Fibroblast of skin of left biceps (primary cell): ENCODE results near the gene OR7A5.
"Not testable (repeated sequence)": the region's sequence is repeated elsewhere in the genome, so short reads cannot be mapped to it uniquely, and the experiment has no call there.

ENCODE experiments used
- DNase-seq, 2 experiments: peaks; one replicate each; pipeline ENCODE4 v3.0.0-alpha.2; 2013; ENCODE audit warnings: low read depth in 2 of 2

OR7A5 gene

DNA sequence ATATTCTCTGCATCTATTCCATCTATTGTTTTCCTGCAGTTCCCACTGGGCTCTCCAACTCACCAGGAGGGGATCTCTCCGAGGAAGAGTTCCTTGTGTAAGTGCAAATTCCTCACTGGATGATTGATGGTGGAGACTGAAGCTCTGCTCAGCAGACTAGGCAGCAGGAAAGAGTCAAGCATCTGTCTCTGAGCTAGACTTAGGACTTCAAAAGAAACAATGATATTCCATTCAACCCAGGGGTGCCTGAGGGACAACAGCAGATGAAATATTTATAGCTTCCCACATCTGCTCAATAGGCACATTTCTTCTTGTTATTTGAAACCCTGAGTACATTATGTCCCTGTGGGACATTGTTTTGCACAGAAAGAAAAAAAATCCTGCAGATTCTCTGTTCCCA is at the start of gene OR7A5, which contains the start of gene OR7C1:
TSS of gene OR7A5 (minus strand) at position 175 of the 400 bp plus-strand sequence. CDS start 6,944 bp downstream, outside the sequence.
TSS of gene OR7C1 (minus strand) at position 175 of the 400 bp plus-strand sequence. CDS start 35,049 bp downstream, outside the sequence.
- DNase-seq = no peak

DNA sequence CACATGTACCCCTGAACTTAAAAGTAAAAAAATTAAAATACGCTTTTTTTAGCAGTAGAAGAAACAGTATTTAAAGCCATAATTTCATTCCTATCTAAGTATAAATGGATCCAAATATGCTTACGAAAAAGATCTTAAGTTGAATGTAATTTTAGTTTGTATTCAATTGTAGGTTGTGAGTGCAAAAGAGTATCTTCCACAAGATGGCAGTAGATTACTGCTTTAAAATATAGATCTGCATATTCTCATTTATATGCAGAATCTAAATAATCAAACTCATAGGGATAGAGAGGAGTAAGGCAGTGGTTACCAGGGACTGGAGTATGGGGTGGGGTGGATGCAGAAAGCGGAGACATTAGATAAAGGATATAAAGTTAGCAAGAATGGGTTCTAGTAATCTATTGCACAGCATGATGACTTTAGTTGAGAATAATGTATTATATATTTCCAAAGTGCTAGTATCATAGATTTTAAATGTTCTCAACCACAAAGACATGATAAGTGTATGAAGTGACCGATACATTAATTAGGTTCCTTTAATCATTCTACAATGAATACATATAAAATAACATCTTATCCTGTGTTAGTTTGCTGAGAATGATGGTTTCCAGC is 36.7 kb upstream of the OR7A5 start:
- no peak for DNase-seq

DNA sequence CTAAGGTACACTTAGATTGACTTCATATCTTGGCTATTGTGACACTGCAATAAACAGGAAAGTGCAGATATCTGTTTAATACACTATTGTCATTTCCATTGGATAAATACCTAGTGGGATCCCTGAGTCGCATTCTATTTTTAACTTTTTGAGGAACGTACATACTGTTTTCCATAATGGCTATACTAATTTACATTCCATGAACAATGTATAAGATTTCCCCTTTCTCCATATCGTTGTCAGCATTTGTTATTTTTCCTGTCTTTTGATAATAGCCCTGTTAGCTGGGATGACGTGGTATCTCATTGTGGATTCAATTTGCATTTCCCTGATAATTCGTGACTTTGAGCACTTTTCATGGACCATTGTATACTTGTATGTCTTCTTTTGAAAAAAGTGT is 33.5 kb upstream of the OR7A5 start:
- DNase-seq = no peak

DNA sequence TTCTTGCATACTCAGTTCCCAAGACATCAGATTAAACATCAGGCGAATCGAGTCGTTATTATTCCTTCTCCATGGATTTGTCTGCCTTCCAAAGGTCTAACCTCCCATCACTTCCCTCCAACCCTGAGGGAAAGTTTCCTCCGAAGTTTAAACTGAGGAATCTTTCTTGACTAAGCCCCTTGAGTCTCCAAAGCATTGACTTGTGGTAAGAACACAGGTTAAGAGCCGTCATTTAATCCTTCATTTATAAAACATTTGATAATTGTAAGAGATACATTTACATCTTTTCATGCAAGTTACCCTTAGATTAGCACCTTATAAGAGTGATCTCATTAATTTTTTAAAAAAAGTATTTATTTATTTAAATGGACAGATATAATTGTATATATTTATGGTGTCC is 13.8 kb upstream of the OR7A5 start, which contains the start of gene OR7A10:
TSS of gene OR7A10 (minus strand) at position 101 of the 400 bp plus-strand sequence. CDS start 7,045 bp downstream, outside the sequence.
- no peak for DNase-seq

DNA sequence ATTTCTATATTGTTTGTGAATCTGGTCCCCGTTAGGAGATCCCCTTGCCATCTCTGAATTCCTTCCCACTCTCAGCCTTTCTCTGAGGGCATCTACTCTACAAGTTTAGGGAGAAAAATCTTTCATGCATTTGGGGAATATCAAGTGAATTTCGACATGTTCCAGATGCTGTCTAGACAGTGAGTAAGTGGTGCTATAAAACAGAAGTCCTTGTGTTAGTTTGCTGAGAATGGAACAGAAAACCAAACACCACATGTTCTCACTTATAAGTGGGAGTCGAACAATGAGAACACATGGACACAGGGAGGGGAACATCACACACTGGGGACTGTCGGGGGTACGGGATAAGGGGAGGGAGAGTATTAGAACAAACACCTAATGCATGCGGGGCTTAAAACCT is 8.6 kb upstream of the OR7A5 start:
- no peak for DNase-seq

DNA sequence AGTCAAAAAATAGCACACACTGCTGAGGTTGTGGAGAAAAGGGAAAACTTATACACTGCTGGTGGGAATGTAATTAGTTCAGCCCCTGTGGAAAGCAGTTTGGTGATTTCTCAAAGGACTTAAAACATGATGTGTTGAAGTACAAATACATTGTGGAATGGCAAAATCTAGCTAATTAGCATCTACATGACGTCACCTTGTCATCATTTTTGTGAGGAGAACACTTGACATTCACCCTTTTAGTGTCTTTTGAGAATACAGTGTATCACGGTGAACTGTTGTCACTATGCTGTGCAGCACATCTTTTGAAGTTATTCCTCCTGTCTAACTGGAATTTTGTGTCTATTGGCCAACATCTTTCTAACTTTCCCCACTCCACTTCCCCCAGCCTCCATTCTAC is 8.2 kb upstream of the OR7A5 start:
- no peak for DNase-seq

DNA sequence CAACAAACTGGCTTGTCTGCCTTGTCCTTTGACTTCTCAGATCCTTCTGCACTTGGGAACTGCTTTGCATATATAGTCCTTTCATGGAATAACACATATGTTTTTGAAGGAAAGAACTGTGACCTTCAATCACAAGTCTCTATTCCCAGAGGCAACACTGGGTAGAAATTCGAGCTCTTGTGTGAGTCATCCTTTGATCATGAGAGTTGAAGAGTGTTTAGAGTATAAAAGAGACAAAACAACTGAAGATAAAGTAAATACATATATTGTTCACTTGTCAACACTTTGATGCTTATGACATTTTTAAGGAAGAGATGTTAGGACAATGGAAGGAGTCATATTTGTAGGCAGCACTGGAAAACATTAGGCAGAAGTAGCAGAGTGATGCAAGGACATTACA is 5.2 kb upstream of the OR7A5 start:
- no peak for DNase-seq

DNA sequence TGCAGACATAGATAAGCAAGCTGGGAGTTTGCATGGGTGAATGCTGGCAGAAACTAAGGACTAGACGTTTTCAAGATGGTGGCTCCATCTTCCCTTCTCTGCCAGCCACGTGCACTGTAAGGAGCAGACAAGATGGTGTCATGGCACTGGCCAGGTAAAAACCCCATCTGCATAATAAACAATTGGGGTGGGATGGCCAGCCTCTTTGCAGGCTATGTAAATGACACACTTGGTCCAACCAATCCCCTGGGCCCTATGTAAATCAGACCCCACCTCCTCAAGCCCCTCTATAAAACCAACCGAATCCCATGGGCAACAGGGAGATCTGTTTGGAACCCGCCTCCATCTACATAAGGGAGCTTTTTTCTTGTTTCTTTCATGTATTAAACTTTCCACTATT is 2.4 kb upstream of the OR7A5 start:
- DNase-seq = no peak

DNA sequence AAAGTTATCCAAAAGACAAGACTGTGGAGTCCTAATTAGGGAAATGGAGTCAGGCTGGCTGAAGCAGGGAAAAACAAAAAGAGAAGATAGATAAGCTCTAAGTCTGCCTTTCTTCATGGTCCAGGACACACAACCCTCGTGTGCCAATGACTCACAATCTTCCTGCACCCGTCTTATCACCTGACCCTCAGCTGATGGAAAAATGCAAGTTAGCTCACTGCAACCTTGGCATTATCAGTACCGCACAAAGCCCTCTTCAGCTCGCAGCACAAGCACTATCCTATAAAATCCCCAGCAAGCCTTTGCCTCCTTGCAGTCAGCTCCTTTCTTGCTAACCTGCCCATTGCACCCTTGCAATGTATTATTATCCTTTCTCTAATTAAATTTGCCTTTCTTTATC is 4.3 kb downstream of the OR7A5 start:
- DNase-seq = no peak

DNA sequence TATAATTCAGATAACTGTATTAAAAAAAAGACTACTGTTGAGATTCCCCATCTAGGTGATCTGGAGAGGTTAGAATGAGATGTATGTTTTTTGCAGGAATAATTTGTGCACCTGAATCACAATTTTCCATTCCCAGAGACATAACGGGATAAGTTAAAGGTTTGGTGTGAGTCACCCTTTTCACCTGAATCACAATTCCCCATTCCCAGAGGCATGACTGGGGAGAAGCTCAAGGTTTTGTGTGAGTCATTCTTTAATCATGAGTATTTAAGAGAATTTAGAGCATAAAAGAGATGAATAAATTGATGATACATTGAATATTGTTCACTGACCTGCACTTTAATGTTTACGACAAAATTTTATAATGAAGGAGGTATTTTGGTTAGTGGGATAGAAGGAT is 9.0 kb downstream of the OR7A5 start:
- DNase-seq = no peak

DNA sequence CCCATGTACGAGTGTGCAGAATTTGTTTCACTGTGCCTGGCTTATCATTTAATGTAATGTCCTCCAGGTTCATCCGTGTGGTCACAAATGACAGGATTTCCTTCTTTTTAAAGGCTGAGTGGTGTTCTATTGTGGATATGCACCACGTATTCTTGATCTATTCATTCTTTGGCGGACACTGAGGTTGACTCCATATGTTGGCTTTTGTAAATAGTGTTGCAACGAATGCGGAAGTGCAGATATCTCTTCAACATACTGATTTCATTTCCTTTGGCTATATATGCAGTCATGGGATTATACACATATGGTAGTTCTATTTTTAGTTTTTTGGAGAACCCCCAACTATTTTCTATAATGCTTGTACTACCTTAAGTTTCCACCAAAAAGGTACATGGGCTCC is 13.0 kb downstream of the OR7A5 start:
- peak in 1 of 2 experiments; percentile 0 for DNase-seq

DNA sequence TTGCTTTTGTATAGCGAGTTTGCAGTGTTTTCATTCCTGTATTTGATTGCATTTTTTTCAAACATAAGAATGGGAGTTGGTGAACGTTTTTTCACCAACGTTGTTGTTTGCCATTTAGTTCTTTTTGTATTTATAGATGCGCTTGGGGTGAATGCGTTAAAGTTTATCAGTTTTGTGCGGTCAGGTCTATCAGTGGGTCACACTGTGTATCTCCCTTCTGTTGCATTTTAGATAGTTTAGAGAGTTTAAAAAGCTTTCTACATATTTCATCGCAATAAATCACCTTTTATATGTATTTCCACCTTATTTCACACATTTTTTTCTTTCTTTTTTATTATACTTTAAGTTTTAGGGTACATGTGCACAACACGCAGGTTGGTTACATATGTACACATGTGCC is 16.4 kb downstream of the OR7A5 start:
- no peak for DNase-seq

DNA sequence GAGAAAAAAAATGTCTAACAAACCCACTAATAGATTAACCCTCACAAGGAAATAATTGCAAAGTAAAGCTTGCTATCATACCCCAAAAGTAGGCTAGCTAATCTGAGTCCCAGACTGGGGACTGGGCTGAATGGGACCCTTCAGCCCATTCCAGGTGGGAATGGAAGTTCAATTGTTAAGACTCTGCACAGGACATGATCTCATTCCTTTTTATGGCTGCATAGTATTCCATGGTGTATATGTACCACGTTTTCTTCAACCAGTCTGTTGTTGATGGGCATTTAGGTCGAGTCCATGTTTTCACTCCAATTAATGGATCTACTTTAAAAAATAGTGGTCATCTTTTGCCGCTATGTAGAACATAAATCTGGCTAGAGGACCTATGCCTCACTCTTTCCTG is 17.9 kb downstream of the OR7A5 start:
- no peak for DNase-seq

DNA sequence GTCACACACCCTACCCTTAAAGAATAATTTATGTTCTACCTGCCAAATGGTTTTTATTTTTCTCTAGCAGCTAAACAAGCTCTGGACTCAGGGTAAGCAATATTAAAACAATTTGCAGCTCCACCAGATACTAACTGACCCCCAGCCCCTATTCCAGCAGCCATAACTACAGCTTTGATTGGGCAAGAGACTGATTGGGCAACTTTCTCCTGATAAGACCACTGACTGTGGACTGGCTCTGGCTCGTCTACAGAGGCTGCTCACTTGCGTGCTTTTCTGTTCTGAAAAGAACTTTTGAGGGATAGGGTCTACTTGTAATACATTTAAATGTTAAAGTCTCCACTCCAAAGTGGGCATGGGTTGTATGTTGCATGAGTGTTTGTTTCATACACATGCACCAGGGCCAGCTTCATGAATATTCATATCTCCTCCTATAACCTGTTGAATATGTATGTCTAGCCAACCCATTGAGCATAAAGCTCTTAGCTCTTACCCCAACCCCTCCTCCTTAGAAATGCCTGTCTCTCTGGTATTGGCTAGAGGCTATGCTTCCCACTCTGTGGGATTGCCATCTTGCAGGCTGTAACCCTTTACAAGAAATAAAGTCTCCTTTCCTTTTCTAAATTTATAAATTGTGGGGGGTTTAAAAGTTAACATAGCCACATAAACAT is 19.9 kb downstream of the OR7A5 start:
- no peak for DNase-seq

DNA sequence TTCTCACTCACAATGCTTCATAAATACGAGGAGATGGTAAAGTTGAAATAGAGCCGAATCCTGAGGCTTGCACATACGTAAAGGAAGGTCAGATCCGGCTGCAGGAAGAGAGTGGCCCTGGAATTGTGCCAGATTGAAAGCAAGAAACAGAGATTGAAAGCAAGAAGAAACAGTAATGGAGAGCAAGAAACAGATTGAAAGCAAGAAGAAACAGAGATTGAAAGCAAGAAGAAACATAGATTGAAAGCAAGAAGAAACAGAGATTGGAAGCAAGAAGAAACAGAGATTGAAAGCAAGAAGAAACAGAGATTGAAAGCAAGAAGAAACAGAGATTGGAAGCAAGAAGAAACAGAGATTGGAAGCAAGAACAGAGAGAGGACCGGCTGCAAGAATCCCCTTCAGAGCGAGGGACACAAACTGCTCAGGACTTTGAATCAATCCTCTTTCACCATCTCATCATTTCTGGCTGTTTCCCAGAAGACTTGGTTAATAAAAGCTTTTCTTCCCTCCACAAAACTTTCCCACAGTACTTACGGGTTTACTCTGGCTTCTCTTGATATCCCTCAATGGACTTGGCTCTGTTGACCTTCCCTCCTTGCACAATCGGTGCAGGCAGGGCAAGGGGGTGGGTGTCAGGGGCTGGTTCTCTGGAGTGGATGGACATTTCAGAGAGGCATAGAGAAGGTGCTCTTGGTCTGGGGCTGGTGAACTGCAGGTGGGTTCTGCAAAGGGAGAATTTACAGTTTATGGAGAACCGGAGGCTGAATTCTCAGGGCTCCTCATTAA is 25.5 kb downstream of the OR7A5 start:
- no peak for DNase-seq

DNA sequence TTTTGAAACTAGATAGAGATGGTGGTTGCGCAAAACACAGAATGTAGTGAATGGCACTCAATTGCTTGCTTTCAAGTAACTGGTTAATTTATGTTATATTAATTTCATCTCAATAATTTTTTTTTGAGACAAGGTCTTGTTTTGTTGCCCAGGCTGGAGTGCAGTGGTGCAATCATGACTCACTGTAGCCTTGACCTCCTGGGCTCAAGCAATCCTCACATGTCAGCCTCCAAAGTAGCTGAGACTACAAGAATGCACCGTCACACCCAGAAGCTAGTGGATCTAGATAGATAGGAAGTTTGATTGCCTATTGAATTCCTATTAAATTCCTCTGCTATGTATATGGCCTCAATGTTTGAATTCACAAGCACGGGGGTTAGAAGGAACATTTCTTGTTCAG is 30.2 kb downstream of the OR7A5 start:
- no peak for DNase-seq

DNA sequence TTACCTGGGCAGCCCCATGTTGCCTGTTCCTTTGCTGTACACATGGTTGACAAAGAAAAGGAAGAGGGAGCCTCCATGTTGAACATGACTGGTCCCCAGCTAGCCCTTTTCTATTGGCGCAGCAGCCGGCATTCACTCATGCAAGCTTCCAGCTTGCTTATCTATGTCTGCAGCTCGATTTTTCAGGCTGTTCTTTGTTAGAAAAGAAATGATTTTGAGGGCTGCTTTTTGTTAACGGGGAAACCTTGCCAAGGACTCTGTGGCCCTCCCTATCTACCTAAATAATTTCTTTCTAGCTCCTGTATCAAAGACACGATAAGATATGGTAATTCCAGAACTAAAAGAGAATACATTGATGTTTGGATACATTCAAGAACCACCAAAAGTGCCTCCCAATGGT is 36.2 kb downstream of the OR7A5 start:
- DNase-seq = no peak

DNA sequence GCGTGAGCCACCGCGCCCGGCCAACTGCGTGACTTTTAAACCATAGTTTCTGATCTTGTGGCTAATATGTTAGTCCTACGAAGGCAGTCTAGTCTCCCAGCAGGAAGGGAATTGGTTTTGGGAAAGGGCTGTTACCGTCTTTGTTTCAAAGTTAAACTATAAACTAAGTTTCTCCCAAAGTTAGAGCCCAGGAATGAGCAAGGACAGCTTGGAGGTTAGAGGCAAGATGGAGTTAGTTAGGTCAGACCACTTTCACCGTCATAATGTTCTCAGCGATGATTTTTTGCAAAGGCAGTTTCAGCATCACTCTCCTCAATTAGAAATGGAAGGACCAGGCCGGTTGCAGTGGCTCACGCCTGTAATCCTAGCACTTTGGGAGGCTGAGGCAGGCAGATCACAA is 39.0 kb downstream of the OR7A5 start:
- no peak for DNase-seq

DNA sequence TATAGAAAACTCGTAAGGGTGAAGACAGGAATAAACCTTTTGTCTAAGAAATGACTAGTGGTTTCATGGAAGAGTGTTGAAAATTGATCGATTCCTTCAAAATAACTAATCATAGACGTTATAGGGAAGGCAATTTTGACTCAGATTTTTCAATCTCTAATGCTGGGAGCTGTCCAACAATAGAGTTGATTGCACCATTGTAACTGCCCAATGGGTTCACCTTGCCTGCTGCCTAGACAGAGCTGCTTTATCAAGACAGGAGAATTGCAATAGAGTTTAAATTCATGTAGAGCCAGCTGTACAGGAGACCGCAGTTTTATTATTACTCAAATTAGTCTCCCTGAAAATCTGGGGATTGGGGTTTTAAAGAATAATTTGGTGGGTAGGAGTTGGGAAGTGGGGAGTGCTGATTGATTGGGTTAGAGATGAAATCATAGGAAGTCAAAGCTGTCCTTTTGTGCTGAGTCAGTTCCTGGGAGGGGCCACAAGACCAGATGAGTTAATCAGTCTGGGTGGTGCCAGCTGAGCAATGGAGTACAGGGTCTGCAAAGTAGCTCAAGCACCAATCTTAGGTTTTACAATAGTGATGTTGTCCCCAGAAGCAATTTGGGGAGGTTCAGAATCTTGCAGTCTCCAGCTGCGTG is 39.8 kb downstream of the OR7A5 start:
- no peak for DNase-seq

DNA sequence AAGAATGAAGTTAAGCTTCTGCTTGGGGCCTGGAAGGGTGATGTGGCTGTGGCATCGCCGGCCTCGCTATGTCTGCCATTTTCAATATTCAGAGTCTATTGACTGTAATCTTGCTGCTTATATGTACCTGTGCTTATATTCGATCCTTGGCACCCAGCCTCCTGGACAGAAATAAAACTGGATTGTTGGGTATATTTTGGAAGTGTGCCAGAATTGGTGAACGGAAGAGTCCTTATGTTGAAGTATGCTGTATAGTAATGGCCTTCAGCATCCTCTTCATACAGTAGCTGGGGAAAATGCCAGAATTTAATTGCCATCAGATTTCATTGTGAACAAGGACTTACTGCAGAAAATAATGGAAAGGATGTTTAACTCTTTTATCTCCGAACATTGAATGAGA is 42.7 kb downstream of the OR7A5 start:
- not testable (repeated sequence) for DNase-seq

DNA sequence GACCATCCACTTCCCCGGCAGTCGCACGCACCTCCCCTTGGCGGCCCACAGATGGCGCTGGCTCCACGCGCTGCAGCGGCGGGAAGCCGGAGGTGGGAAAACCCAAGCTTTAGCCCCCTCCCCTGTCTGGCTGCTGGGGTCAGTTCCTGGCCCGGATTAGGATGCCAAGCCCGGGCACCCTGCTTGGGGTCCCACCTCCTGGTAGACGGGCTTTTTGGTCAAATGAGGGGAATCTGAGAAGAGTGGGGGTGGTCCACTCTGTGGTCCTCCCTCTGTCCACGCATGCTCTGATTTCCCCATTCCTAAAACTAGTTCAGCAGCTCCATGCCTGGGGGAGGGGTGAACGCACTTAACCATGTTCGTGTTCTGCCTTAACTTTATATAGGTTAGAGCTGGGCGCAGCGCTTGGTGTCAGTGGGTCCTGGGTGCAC is 48.5 kb downstream of the OR7A5 start:
- no peak for DNase-seq

DNA sequence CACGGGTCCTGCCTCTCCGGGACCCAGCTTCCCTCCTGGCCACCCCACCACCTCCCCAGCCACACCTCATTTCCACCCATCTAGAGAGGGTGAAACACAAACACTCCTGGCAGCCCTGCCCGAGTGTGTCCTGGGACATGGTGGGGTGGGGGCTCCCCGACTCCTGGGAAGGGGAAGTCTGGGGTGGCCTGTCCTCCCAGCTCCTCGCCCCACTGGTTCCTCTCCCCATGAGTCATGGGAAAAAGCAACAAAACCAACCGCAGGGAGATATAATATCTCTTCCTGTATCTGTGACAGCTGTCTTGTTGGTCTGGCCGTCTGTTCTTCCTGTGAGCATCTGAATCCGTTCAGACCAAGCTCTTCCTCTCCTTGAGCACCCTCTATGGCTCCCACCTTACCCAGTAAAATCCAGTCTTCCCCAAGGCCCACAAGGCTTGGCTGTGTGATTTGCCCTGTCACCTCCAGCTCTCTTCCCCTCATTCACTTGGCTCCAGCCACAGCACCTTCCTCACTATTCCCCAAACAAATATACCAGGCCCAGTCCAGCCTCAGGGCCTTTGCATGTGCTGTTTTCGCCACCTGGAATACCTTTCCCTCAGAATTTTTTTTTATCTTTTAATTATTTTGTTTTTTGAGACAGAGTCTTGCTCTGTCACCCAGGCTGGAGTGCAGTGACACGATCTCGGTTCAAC is 49.7 kb downstream of the OR7A5 start:
- not testable (repeated sequence) for DNase-seq
